B cell (primary cell): ENCODE measurements around the gene ADGRE2.

Experiments
- CTCF ChIP-seq: fragments of 200-600 bp; IDR thresholded peaks from one replicate; pipeline ENCODE4 v1.8.0; 2022; ENCODE audit warnings: antibody characterized with exemption, mild to moderate bottlenecking
- EZH2 ChIP-seq: IDR thresholded peaks from 2 replicates; pipeline ENCODE4 v1.6.1; 2012; ENCODE audit warnings: borderline replicate concordance, low read depth, mild to moderate bottlenecking, moderate library complexity, low read length; ENCODE audit not compliant: insufficient read depth, poor library complexity, severe bottlenecking

- TF ChIP-seq CTCF (no peak), EZH2 (no peak)
Observed at GRCh38 chr19:14798760-14799159, 20.4 kb upstream of the ADGRE2 start.
